PC-3 (cell line): Measurements from ENCODE around the gene CFAP73. TPM values are rescaled to one million over a fixed set of nuclear protein-coding genes. Genes with fewer than 3 reads are reported as not detected.

Experiments
- ATAC-seq: fragments of 200-7000 bp; cut with Tn5 transposase; 2 replicates; pipeline ENCODE4 v1.9.1; 2020; ENCODE audit warnings: mild to moderate bottlenecking, moderate library complexity
- BruUV-seq: library from RNA; stranded (reverse); fragments of 400-500 nt; replicated peaks from 2 replicates; lab custom pipeline; 2021; lab: Mats Ljungman, UMichigan
- CTCF ChIA-PET: fragments of 300-600 bp; sonication (Branson Sonifier 250); formaldehyde crosslinking; loops from one replicate; lab custom pipeline; 2022; ENCODE audit warnings: antibody characterized with exemption; lab: Charles Lee
- POLR2A ChIA-PET: fragments of 300-600 bp; sonication (Branson Sonifier 250); formaldehyde crosslinking; loops from one replicate; lab custom pipeline; 2022; ENCODE audit warnings: antibody characterized with exemption; ENCODE audit not compliant: unreplicated experiment; lab: Charles Lee
- DNase-seq: peaks from one replicate; pipeline ENCODE4 v3.0.0-alpha.2; 2015
- H2AFZ ChIP-seq: fragments of 300-600 bp; sonication (generic); 2 replicates; pipeline ENCODE4 v1.6.0; 2016; ENCODE audit warnings: antibody characterized with exemption, low read length
- H3F3A ChIP-seq: fragments of 300-600 bp; sonication (generic); one replicate; pipeline ENCODE4 v1.6.0; 2017; ENCODE audit warnings: antibody characterized with exemption, low read length, control low read depth, mild to moderate bottlenecking; ENCODE audit not compliant: unreplicated experiment
- H3K27ac ChIP-seq: fragments of 300-600 bp; sonication (generic); 2 replicates; pipeline ENCODE4 v1.5.1; 2016; ENCODE audit warnings: mild to moderate bottlenecking, low read length
- H3K27me3 ChIP-seq: fragments of 300-600 bp; sonication (generic); 2 replicates; pipeline ENCODE4 v1.6.1; 2016; ENCODE audit warnings: low read length, mixed read lengths
- H3K36me3 ChIP-seq: fragments of 300-600 bp; sonication (generic); 2 replicates; pipeline ENCODE4 v1.6.1; 2016; ENCODE audit warnings: low read depth, mixed run types, low read length, mixed read lengths
- H3K4me1 ChIP-seq: fragments of 300-600 bp; sonication (generic); 2 replicates; pipeline ENCODE4 v1.5.1; 2016; ENCODE audit warnings: low read length; ENCODE audit not compliant: insufficient read depth
- H3K4me2 ChIP-seq: fragments of 300-600 bp; sonication (generic); 2 replicates; pipeline ENCODE4 v1.6.0; 2016; ENCODE audit warnings: low read length
- H3K4me3 ChIP-seq: fragments of 300-600 bp; sonication (generic); 2 replicates; pipeline ENCODE4 v1.5.1; 2016; ENCODE audit warnings: mild to moderate bottlenecking, low read length, mixed read lengths
- H3K79me2 ChIP-seq: fragments of 300-600 bp; sonication (generic); 2 replicates; pipeline ENCODE4 v1.6.1; 2017; ENCODE audit warnings: low read length, mixed read lengths
- H3K9ac ChIP-seq: fragments of 300-600 bp; sonication (generic); 2 replicates; pipeline ENCODE4 v1.6.0; 2016; ENCODE audit warnings: mild to moderate bottlenecking, low read length
- H3K9me2 ChIP-seq: fragments of 300-600 bp; sonication (generic); replicated peaks from 2 replicates; pipeline ENCODE4 v1.6.1; 2016; ENCODE audit warnings: mixed run types, low read length, mixed read lengths
- H3K9me3 ChIP-seq: fragments of 300-600 bp; sonication (generic); 2 replicates; pipeline ENCODE4 v1.6.1; 2016; ENCODE audit warnings: low read length, mixed read lengths
- H4K20me1 ChIP-seq: fragments of 300-600 bp; sonication (generic); 2 replicates; pipeline ENCODE4 v1.6.1; 2016; ENCODE audit warnings: low read length, mixed read lengths
- EZH2 ChIP-seq: fragments of 300-600 bp; sonication (generic); IDR thresholded peaks from one replicate; pipeline ENCODE4 v1.6.1; 2017; ENCODE audit warnings: antibody characterized with exemption, mild to moderate bottlenecking, low read length; ENCODE audit not compliant: unreplicated experiment
- EZH2phosphoT487 ChIP-seq: fragments of 300-600 bp; sonication (generic); IDR thresholded peaks from 2 replicates; pipeline ENCODE4 v1.6.1; 2018; ENCODE audit warnings: mild to moderate bottlenecking, antibody characterized with exemption, low read length, borderline replicate concordance
- intact Hi-C: fragments of 100-400 bp; cut with micrococcal nuclease; formaldehyde crosslinking; loops from 2 replicates; pipeline ENCODE4 v1.9.0; 2023
- microRNA-seq: library from miRNA; unstranded; fragments of <30 nt; microRNA quantifications from one replicate; pipeline ENCODE4 v1.1.0, GENCODE V29; 2020; ENCODE audit not compliant: unreplicated experiment
- total RNA-seq: library from RNA; depleted of rRNA; stranded (reverse); fragments of >200 nt; gene quantifications from 2 replicates; pipeline ENCODE4 v1.2.3, GENCODE V29; 2014; rRNA removed
- TF ChIP-seq, protein P1 (sequence below): fragments of 300-600 bp; sonication (generic); conservative IDR thresholded peaks from 2 replicates; pipeline ENCODE4 v1.5.1; 2017; ENCODE audit warnings: antibody characterized with exemption, low read depth, mild to moderate bottlenecking, low read length

The CFAP73 gene
- total RNA-seq, 1 experiment from 2014 or later = not detected

DNA sequence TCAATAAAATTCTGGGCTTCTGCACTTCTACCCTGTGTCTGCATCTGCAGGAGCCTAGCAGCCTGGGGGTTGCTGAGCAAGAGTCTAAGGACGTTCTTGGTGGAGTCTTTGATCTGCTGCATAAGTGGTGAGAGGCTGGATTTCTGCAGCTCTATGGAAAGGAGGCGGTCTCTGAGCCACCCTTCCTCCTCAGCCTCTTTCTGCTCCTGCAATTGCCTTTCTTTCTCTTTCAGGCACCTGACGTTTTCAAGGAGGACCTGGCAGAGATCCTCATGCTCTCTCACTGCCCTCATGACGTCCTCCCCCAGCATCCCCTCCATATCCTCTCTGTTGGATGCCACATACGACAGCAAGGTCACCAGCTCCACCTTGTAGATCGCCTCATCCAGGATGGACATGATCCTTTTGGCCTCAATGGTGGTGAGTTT, 58.1 kb downstream of the CFAP73 start:
- Histone ChIP-seq H3K9me3 (no peaks in the 10 kb centered on the region), H3K36me3 (no peaks in the 10 kb centered on the region), H3K27ac (no peak overlapping the region), H4K20me1 (no peaks in the 10 kb centered on the region), H3K4me2 (no peak overlapping the region), H3F3A (no peaks in the 10 kb centered on the region), H3K27me3 (no peaks in the 10 kb centered on the region), H3K9me2 (no peaks in the 10 kb centered on the region), H2AFZ (no peak overlapping the region), H3K79me2 (no peaks in the 10 kb centered on the region), H3K4me3 (no peak overlapping the region), H3K9ac (no peak overlapping the region), H3K4me1 (no peaks in the 10 kb centered on the region)
- DNase-seq (no peak), ATAC-seq (no peak)
- ChIA-PET POLR2A (no interaction called here), CTCF (no interaction called here)
- BruUV-seq = no TSS peak
- TF ChIP-seq EZH2phosphoT487 (no peak), EZH2 (no peak)
- TF ChIP-seq, protein P1, sequence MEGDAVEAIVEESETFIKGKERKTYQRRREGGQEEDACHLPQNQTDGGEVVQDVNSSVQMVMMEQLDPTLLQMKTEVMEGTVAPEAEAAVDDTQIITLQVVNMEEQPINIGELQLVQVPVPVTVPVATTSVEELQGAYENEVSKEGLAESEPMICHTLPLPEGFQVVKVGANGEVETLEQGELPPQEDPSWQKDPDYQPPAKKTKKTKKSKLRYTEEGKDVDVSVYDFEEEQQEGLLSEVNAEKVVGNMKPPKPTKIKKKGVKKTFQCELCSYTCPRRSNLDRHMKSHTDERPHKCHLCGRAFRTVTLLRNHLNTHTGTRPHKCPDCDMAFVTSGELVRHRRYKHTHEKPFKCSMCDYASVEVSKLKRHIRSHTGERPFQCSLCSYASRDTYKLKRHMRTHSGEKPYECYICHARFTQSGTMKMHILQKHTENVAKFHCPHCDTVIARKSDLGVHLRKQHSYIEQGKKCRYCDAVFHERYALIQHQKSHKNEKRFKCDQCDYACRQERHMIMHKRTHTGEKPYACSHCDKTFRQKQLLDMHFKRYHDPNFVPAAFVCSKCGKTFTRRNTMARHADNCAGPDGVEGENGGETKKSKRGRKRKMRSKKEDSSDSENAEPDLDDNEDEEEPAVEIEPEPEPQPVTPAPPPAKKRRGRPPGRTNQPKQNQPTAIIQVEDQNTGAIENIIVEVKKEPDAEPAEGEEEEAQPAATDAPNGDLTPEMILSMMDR = no peak
- intact Hi-C loops = no loop called here

DNA sequence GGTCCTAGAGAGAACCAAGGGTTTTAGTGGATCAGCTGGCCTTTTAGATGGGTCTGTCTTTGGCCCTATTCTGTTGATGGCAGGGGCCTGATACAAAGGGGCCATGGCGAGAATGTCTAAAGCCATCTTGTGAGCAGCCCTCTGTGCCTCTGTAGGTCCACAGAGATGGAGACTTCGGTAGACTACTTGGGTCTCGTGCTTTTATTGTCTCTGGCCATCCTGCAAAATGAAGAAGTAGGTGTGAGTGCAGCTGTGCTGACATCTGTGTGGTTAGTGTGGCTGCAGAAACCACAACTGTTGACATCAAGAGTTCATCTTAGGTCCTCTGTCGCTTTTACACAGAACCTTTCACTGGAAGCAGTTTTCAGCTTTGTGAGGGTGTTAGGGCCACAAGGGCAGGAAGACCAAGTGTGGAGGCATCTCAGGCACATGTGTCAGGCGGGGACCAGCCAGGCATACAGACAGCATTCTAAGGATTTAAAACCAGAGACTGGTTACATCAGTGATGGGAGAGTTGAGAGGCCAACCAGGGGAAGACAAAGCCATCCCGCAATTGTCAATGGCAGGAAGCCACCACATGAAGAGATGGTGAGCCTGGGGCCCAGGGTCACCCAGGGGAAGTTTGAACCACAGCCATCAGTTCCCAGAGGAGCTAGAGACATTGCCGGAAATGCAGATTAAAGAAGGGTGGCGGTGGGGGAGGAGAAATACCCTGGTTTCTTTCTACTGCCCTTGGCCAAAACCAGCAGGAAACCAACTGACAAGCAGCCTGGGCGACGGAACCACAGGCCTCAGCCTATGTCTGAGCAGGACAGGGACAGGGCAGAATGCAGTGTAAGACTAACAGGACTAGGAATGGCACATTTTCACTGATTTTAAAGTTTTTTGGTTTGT, 58.8 kb downstream of the CFAP73 start:
- H3K9ac ChIP-seq = no peak overlapping the region
- CTCF ChIA-PET = no interaction called here
- H3K79me2 ChIP-seq = no peaks in the 10 kb centered on the region
- H3K9me3 ChIP-seq = no peaks in the 10 kb centered on the region
- H3K36me3 ChIP-seq = no peaks in the 10 kb centered on the region
- H3K9me2 ChIP-seq = no peaks in the 10 kb centered on the region
- no peak overlapping the region for H3K4me2 ChIP-seq
- H3F3A ChIP-seq = no peaks in the 10 kb centered on the region
- no TSS peak for BruUV-seq
- TF ChIP-seq, protein P1 = no peak
- TF ChIP-seq EZH2phosphoT487 = no peak
- TF ChIP-seq EZH2 = no peak
- no peaks in the 10 kb centered on the region for H3K4me1 ChIP-seq
- intact Hi-C loops = no loop called here
- no peak for ATAC-seq
- H2AFZ ChIP-seq = no peak overlapping the region
- H4K20me1 ChIP-seq = no peaks in the 10 kb centered on the region
- no peak for DNase-seq
- no peak overlapping the region for H3K27ac ChIP-seq
- H3K27me3 ChIP-seq = no peaks in the 10 kb centered on the region
- no peak overlapping the region for H3K4me3 ChIP-seq
- POLR2A ChIA-PET = no interaction called here

Small RNA genes within 50 kb of the gene (microRNA-seq; reads per million reads assigned to microRNA genes)
- not detected for gene MIR7106

Other genes starting within 250 kb of the CFAP73 start
- gene OAS1, start 242.8 kb upstream of the CFAP73 start, total RNA-seq = 10.1 and 10.2 TPM in 2 replicates
- 25.5 and 28.8 TPM in 2 replicates for gene OAS3, start 211.2 kb upstream of the CFAP73 start, total RNA-seq
- gene OAS2, start 171.2 kb upstream of the CFAP73 start, total RNA-seq = 5.8 and 10.5 TPM in 2 replicates
- gene DTX1, start 93.0 kb upstream of the CFAP73 start, total RNA-seq = not detected in 2 replicates
- gene RASAL1, start 14.0 kb upstream of the CFAP73 start, total RNA-seq = 0.66 and 0.69 TPM in 2 replicates
- gene DDX54, start 35.8 kb downstream of the CFAP73 start, total RNA-seq = 158 and 309 TPM in 2 replicates
- 66.8 and 71.6 TPM in 2 replicates for gene RITA1, start 36.0 kb downstream of the CFAP73 start, total RNA-seq
- gene TPCN1, start 71.7 kb downstream of the CFAP73 start, total RNA-seq = 19.0 and 29.3 TPM in 2 replicates
- gene SLC8B1, start 185.4 kb downstream of the CFAP73 start, total RNA-seq = 34.1 and 50.2 TPM in 2 replicates
- gene PLBD2, start 208.9 kb downstream of the CFAP73 start, total RNA-seq = 18.8 and 38.1 TPM in 2 replicates